Activated CD4-positive, CD25-positive, alpha-beta regulatory T cell treated with anti-CD3 and anti-CD28 coated beads, Interleukin-2, amount 50 U/mL, for 24 hours (primary cell): Measurements from ENCODE around the gene ARHGAP9.
"Not testable (repeated sequence)": the region's sequence is repeated elsewhere in the genome, so short reads cannot be mapped to it uniquely, and the experiment has no call there.

ENCODE experiments used
- ATAC-seq, 2 donors: fragments of 150-1000 bp; cut with Tn5 transposase; one replicate each; pipeline ENCODE4 v1.10.0; 2021; ENCODE audit warnings: mild to moderate bottlenecking in 1 of 2, moderate library complexity in 1 of 2

The ARHGAP9 gene

DNA sequence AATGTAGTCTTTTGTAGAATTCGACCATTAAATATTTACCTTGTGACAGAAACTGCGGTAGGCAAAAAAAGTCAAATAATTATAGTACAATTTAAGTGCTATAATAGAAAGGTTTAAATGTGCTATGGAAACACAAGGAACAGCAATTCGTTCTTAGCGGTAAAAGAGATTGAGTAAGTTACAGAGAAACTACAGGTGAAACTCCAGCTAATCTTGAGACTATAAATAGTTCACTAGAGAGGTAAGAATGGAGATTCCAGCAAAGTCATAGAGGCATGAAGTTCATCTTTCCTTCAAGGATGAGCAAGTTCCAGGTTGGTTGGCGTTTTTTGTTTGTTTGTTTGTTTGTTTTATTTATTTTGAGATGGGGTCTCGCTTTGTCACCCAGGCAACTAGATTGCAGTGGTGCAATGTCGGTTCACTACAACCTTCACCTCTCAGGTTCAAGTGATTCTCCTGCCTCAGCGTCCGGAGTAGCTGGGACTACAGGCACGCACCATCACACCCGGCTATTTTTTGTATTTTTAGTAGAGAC lies 47.9 kb downstream of the ARHGAP9 start:
- ATAC-seq: no peak

GRCh38 chr12:57430931-57431566 lies 48.6 kb downstream of the ARHGAP9 start, which contains the start of gene R3HDM2:
TSS of gene R3HDM2 (minus strand) at chr12:57431043. CDS start at chr12:57310428, 120,615 bp downstream.
- peak; percentile 96 to 97 for ATAC-seq

- peak; percentile 66 to 68 for ATAC-seq
These were observed 49.3 kb downstream of the ARHGAP9 start for GRCh38 chr12:57430112-57430930.

- no peak for ATAC-seq
These were observed 50.1 kb downstream of the ARHGAP9 start for GRCh38 chr12:57429473-57430111.

- ATAC-seq: no peak
These were observed 50.7 kb downstream of the ARHGAP9 start for GRCh38 chr12:57428965-57429364.

GRCh38 chr12:57426948-57427347 lies 52.7 kb downstream of the ARHGAP9 start:
- ATAC-seq: not testable (repeated sequence)
